ENCODE data around the gene GAS5.
"Not testable (repeated sequence)": the region's sequence is repeated elsewhere in the genome, so short reads cannot be mapped to it uniquely, and the experiment has no call there.

Gene GAS5

DNA sequence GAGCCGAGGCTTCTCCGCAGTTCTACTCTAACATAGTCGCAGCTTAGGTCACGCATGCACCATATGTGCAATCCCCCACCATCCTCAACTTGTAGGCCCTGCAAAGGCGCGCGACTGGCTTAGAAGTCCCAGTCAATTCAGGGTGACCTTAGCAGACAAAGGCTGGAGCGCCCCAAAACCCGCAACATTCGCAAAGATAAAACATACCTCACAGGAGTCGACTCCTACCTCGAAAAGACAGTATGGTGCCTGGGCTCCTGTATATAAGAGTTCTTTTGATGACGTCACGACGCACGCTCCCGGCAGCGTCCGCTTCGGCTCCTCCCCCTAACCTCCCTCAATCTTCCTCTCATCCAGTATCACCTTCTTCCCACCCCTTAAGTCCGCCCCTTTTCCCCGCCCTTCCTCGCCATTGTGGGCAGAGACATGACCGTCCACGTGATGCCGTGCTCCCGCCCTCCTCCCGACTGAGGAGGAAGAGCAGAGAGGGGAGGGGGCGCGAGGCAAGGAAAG, at the start of gene GAS5:
TSS of gene GAS5 (minus strand) at position 237 of the 513 bp plus-strand sequence.
- peak; percentile 99 for DNase-seq

DNA sequence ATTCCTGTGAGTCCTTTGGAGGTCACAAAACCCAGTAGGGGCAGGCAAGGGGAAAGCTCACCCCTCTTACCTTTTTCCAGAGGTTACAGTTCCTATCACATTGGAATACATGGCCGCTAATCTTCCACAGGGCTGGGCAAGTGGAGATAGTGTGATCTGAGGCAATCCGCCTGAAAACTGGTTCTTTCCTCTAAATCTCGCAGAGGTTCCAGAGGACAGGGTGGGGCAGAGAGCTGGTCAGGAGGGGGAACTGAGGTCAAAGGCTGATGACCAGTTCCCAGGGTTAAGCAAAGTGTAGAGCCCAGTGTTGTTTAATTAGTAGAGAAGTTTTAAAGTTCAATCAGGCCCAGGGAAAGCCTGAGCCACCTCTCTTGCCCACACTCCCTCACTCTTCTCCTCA, 49.4 kb upstream of the GAS5 start, which contains the start of gene SERPINC1:
TSS of gene SERPINC1 (minus strand) at position 179 of the 400 bp plus-strand sequence. CDS start at position 111, 68 bp downstream.
- no peak for DNase-seq

DNA sequence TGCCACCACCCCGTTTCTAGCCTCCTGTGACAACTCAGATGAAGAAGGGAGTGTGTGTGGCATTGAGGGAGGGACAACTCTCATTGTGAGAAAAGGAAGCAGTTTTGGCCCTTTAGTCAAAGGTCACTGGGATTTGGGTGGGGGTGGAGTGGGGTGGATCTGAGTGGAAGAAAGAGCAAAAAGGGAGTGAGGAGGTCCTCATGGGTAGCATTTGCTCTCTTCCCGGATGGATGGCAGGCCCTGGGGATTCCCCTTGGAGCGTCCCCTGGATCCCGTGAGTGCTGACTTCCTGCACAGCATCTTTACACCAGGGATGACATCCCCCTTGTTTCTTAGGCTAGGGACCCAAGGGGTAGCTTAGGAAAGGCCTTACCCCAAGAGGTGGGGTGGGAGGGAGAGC, 48.9 kb upstream of the GAS5 start:
- DNase-seq, result no peak

DNA sequence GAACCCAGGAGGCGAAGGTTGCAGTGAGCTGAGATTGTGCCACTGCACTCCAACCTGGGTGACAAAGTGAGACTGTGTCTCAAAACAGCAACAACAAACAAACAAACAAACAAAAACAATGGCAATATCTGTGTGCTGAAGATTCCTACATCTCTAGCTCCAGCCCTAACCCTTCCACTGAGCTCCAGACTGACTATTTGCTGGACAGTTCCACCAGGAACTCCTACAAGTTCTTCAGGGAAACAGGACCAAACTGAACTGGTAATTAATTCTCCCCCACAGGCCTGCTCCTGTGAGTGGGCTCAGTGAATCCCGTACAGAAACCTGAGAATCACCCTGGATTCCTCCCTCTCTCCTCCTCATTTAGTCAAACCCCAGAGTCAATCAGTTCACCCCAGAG, 47.8 kb upstream of the GAS5 start:
- no peak for DNase-seq

DNA sequence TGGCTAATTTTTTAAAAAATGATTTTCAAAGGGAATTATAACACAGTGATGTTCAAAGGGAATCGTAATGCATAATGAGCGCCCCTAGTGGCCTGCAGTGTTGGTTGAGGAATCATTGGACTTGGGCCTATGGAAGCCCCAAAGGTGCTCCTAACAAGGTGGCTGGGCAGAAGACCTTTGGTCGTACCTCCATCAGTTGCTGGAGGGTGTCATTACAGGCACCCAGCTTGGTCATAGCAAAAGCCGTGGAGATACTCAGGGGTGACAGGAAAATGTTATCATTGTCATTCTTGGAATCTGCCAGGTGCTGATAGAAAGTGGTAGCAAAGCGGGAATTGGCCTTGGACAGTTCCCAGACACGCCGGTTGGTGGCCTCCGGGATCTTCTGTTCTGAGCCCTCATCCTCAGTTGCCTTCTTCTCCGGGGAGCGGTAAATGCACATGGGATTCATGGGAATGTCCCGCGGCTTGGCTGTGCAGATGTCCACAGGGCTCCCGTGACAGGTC, 46.6 kb upstream of the GAS5 start:
- DNase-seq, result peak; percentile 28

DNA sequence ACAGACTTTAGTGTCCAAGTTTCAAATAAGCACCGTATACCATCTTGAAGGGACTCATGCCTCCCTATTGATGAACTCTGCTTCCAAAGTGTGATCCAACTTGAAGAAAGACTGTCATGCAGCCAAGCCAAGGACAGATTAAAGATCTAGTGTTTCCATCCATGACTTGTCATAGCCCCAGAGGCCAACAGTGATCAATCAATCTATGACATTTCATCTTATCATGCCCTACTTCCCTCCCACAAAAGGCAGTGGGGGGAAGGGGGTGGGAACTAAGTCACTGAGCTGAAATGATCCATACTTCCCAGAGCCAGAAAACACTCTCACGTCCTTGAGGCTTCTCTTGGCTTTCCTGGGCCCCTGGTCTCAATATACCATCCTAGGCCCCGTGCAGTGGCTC, 45.3 kb upstream of the GAS5 start:
- DNase-seq, result no peak

DNA sequence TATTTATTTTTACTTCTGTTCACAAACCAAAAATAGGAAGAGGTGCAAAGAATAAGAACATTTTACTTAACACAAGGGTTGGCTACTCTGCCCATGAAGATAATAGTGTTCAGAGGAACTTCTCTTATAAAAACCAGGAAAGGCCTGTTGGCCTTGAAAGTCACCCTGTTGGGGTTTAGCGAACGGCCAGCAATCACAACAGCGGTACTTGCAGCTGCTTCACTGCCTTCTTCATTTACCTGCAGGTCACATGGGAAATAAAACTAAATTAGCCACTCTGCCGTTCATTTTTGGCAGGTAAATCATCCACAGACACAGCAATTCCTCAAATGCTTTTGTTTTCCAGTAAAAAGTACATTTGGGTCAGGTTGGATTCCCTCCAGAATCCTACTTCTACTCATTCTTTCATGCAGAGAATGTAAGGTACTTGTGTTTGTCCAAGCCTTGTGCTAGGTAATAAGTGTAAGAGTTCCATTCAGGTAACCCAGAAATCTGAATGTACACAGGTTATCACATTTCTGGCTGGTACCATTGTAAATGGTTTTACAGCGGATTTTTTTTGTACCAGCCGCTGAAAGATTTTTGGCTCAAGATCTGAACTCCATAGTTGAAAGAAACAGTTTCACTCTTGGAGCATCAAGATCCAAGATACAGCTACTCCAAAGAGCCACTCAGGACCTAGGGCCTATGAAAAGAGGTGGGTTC, 36.2 kb upstream of the GAS5 start:
- no peak for DNase-seq

DNA sequence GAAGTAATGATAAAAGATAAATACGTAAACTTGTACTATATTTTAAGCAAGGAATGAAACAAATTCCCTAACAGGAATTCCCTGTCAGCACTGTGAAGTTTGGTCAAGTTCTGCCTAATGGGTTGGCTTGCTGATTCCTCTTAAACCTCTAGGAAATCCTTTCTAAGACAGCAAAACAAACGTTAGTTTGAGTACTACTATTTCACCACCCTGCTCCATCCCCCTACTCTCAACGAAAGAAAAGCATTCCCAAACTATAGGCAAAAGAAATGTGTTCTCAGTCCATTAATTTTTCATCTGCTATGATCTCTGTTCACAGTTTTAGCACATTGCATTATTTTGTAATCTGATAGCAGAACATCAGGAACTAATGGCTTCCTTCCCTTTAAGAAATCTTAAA, 33.2 kb upstream of the GAS5 start:
- DNase-seq, result no peak

DNA sequence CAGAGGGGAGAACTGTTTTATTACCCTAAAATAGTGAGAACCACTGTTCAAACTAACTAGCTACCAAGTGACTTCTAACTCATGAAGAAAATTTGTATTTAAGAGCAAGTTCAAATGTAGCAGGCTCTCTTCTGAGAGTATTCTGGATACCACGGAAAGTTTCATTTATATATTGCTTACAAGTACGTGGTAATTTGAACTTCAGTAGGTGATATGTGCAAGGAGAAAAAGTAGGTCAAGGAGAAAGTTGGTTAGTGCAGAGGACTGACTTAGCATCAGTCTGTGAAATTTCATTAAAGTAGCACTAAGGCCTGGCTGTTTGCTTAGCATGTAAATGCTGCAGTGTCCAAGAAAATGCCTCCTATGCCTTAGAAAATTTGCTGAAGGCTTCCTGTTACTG, 32.6 kb upstream of the GAS5 start:
- no peak for DNase-seq

DNA sequence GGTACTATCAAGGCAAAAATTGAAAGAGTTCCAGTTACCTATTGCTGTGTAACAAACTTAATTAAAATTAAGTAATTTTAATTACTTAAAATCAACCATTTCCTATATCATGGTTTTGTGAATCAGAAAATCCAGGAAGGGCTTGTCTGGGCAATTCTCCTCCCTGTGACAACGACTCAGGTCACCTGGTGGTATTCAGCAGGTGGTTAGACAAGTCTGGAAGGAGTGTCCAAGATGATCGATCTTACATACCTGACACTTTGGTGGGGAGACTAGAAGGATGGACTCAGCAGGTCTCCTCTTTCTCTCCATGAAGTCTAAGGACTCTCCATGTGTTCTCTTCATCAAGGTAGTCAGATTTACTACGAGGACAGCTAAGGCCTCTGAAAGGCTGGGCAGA, 26.4 kb upstream of the GAS5 start:
- DNase-seq, result no peak

DNA sequence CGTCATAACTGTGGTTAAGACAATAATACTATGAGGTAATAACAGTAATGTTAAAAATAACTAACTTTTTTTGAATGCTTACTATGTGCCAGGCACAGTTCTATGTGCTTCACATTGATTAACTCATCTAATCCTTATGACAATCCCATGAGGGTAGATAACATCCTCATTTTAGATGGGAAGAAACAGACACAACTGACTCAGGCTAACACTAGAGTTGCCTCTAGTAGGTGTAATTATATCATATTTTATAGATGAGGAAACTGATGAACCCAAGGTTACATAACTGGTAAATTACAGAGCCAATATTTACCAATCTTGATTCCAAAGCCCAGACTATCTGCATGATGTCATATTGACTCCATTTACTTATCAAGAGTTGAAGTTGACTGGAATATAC, 25.8 kb upstream of the GAS5 start:
- DNase-seq, result peak; percentile 25

DNA sequence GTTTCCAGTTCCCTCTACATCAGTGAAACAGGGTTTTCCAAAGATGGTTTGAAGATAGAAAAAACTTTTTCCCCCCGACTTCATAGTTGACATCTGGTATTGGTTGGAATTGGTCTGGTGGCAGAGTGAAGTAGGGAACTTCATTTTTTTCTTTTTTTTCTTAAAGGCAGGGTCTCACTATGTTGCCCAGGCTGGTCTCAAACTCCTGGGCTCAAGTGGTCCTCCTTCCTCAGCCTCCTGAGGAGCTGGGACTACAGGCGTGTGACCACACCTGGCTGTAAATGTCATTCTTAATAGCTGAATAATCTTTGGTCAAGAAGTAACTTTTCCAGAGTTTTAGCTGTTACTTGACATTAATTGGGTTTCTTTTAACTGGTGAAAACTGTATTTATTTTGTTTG, 22.1 kb upstream of the GAS5 start:
- DNase-seq, result no peak

DNA sequence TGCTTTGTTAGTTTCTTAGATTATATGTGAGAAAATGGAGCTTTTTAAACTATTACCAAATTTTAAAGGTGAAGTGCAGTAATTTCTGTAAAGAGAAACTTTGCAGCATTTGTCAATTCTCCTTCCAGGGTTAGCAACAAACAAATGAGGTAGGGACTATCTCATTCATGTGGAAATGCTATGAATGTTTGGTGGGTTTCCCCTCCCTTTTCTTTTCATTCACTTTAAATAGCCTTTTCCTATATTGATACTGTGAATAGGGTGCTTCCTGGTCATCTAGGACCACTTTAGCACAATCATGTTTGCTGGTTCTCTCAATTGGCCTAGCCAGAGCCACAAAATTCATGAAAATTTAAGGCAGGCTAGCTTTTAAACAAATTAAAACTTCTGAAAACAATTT, 21.0 kb upstream of the GAS5 start:
- no peak for DNase-seq

DNA sequence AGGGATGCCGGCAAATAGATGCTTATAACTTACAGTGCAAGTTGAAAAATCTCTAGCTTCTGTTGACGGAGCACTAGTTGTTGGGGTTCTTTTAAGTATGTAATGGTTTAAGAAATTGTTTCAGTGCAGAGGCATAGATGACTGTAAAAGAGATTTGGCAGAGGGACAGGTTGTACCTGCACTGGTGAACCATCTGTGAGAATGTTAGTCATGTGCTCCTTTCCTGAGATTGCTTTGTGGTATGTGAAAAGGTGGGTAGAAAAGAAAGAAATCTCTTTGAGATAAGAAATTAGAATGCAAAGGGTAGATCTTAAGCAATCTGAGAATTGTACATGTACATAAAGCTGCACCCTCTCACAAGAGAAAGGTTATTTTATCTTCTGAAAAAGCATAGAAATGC, 19.8 kb upstream of the GAS5 start:
- no peak for DNase-seq

DNA sequence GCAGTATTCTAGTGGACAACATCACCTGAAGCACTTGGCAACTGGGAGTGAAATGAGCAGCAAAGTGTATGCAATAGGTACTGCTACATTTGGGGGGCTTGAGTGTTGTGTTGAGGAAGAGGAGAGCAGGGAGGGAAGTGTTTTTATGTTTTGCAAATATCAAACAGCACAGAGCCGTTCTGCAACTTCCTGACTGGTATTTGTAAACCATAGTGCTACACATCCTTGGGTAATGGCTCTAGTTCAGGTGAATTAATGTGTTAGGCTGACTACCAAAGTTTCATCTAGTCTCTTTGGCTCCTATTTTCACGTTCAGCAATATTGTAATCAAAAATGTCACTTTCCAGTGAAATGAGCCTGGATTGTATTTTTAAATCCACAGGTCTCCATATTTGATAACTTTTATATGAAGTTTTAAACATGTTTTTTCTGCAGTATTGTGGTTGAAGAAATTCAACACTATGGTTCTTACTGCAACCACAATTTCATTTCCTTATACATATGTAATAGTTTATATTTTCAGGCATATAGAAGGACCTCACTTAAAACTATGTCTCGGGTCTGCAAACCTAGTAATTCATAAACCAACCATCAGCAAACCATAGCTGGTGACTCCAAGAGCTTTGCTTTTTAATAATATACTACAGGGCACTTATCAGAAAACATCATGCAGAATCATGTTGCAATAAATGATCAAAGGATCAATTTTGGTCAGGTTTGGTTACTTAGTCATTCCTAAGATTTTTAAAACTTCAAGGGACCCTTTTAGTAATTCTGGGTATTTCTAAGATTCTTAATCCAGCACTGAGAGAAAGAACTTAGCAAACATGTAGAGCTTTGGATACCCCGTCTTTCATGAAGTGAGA, 19.2 kb upstream of the GAS5 start:
- DNase-seq, result no peak

DNA sequence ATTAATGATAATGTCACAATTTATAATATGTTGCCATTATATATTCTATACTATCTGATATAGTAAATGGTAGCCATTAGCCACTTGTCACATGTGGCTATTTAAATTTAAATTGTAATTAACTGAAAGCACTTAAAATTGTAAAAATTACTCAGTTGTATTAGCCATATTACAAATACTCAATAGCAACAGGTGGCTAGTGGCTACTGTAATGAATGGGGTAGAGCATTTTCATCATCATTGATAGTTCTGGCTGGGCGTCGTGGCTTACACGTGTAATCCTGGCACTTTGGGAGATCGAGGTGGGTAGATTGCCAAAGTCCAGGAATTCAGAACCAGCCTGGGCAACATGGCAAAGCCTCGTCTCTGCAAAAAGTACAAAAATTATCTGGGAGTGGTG, 16.9 kb upstream of the GAS5 start:
- no peak for DNase-seq

DNA sequence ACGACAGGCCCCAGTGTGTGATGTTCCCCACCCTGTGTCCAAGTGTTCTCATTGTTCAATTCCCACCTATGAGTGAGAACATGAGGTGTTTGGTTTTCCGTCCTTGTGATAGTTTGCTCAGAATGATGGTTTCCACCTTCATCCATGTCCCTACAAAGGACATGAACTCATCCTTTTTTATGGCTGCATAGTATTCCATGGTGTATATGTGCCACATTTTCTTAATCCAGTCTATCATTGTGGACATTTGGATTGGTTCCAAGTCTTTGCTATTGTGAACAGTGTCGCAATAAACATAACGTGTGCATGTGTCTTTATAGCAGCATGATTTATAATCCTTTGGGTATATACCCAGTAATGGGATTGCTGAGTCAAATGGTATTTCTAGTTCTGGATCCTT, 13.3 kb upstream of the GAS5 start:
- not testable (repeated sequence) for DNase-seq

DNA sequence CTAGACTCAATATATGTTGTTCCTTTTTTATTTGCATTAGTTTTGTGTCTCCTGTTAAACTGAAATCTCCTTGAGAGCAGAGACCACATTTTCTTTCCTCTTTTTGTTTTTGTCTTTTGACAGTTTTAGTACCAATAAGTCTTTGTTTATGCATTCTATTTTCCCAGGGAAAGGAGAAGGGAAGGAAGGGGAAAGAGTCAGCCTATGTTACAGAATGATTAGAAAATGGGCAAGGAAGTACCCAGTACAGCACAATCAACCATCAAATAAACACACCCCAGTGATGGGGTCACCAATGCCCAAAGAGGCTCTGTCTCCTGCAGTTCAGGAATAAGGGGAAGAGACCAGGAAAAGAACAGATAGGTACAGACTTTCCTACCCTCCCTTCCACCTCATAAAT, 10.5 kb upstream of the GAS5 start:
- no peak for DNase-seq

DNA sequence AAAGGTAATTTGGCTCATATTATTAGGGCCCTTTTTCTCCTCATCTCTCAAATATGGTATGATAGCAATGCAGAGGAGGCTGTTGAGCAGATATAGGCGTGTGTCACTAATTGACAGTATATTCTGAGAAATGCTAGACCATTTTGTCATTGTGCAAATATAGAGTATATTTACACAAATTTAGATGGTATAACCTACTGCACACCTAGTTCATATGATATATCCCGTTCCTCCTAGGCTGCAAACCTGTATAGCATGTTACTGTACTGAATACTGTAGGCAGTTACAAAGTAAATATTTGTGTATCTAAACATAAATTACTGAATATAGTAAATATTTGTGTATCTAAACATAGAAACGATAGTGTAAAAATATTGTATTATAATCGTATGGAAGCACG, 8.9 kb upstream of the GAS5 start:
- DNase-seq, result no peak

DNA sequence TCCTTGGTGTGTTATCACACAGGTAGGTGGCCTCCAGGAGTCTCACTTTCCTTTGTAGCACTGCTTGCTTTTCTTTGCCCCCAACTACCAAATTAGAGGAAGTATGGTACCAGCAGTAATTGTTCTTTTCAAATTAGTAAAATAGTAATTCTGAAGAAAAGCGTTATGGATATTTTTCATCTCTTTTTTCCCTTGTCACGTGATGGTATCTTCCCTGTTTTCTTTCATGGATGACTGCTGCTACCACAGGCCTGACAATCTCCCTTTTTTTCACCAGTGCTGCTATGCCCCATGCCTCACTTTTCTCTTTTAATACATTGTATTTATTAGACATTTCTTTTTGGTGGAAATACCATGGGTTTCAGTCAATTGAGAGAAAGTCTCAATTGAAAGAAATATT, 3.7 kb upstream of the GAS5 start:
- no peak for DNase-seq

DNA sequence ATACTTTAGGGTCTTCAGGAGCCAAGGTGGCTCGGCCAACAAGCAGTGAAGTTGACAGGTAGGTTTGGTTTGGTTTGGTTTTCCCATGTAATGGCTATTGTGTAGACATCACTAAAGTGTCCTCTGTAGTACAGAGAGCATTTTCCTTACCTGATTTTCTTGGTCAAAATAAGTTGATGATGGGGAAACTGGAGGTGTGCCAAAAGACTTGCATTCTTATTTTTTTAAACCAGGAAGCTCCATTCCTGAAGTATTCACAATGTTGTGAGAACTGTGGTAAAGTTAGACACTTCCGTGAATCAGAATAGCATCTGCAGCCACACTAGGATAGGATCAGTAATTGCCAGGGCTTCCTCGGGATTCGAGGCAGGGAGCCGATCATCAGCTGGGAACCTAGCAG, 3.3 kb upstream of the GAS5 start:
- DNase-seq, result no peak

DNA sequence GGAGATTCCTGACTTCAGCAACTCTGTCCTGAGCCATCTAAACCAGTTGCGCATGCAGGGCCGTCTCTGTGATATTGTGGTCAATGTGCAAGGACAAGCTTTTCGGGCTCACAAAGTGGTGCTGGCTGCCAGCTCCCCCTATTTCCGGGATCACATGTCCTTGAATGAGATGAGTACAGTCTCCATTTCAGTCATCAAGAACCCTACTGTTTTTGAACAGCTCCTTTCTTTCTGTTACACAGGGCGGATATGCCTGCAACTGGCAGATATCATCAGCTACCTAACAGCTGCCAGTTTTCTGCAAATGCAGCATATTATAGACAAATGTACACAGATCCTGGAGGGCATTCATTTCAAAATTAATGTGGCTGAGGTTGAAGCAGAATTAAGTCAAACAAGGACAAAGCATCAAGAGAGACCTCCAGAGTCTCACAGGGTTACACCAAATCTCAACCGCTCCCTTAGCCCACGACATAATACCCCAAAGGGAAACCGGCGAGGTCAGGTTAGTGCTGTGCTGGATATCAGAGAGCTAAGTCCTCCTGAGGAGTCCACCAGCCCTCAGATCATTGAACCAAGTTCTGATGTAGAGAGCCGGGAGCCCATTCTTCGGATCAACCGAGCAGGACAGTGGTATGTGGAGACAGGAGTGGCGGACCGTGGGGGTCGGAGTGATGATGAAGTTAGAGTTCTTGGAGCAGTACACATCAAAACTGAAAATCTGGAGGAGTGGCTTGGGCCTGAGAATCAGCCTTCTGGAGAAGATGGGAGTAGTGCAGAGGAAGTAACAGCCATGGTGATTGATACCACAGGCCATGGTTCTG, 2.7 kb upstream of the GAS5 start:
- no peak for DNase-seq

DNA sequence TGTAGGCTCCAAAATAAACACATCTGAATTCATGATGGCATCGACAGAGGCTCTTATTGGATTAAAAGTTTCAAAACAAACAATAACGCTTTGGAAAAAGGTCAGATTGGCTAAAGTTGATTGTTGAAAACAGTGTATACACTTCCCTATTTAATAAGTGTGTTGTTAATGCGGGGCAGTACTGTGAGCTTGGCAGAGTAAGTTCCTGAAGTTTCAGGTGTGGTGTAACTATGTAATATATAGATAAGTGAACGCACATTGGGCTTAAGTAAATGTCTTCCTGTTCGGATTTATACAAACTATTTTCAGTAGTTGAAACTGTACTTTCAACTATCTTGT, 1.2 kb upstream of the GAS5 start:
- DNase-seq, result peak; percentile 28
